Skin epidermis (tissue), 12 donors: Measurements from ENCODE around the gene RAB44.

Experiments
- H3K27ac ChIP-seq, 21 experiments: fragments of 200-600 bp; sonication (generic) in 11 of 21; one replicate each; pipeline ENCODE4 v1.5.0; 2020; ENCODE audit warnings: mild to moderate bottlenecking in 3 of 21, inconsistent platforms in 2 of 21, moderate library complexity in 2 of 21
- H3K4me3 ChIP-seq, 7 experiments: fragments of 200-600 bp; sonication (generic) in 2 of 7; one replicate each; pipeline ENCODE4 v1.5.0; 2020; ENCODE audit warnings: inconsistent platforms in 2 of 7, mild to moderate bottlenecking in 2 of 7, moderate library complexity in 1 of 7

The RAB44 gene

DNA sequence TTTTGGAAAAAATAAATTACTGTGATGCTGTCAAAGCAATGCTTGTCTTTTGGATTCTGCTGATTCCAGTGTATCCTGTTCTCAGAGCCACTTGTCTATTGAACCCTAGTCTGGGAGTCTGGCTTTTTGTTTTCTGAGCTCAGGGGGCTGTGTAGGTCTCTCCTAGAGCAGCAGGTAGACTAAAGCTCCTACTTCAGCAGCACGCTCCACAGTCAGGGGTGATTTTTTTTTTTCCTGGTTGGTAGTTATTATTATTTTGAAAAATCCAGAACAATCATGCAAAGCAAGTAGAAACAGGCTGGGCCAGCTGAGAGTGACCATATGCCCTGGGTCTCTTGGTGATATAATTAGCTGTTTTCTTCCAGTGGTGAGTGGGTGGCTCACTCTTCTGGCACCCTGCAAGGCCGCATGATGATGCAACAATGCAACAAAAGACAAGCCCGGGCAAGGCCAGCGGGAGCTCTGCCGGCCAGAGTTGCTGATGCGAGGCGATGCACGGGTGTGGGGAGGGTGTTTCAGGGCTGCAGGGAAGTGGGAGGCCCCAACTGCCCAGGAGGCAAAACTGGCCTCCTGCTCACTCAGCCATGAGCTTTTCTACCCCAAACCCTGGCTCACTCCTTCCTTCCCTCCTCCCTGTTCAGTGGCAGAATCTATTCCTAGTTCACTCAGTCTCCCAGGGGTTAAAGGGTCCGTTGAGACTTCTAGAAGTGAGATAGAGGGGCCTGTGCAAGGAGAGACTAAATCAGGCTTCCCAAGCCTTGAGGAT is 30.6 kb upstream of the RAB44 start:
- H3K4me3 ChIP-seq: no peak overlapping the region
- H3K27ac ChIP-seq: peak overlapping the region in 14 of 21 experiments; percentile 4 to 75 (median 43)

DNA sequence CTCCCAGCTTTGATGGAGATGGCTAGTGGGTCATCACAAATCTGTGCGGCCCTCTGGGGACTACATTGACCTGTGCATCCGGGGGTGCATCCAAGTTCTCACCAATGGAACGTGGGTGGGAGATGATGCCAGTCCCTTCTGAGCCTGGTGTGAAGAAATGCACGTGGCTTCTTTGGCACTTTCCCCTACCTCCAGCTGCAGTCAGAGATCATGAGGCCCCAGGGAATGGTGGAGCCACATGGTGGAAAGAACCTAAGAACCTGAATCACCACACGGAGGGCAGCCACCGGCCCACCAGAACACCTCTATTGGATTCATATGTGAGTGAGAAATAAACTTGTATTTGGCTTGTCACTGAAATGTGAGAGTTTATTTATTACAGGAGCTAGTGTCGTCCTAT is 29.0 kb upstream of the RAB44 start:
- H3K27ac ChIP-seq: peak overlapping the region in 1 of 21 experiments; percentile 55

DNA sequence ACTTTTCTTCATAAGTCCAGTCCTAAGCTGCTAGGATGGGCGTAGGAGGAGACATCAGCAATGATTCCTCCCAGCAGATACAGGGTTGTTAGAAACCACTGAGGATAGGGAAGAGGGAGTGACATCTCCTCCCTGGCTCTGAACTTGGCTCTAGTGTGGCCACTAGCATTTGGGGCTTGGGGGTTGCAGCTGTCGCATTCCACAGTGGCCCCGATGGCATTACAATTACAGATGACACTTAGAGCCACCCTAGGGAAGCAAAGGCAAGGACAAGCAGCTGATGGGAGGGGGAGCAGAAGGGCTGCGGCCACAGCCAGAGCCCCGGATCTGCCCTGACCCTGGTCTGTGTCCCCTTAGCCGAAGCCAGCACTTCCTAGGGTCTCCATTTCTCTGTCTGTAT is 28.6 kb upstream of the RAB44 start:
- H3K4me3 ChIP-seq: no peak overlapping the region
- H3K27ac ChIP-seq: no peak overlapping the region

More for the DNA sequence above, 29.0 kb upstream of the RAB44 start:
- H3K4me3 ChIP-seq: no peak overlapping the region

DNA sequence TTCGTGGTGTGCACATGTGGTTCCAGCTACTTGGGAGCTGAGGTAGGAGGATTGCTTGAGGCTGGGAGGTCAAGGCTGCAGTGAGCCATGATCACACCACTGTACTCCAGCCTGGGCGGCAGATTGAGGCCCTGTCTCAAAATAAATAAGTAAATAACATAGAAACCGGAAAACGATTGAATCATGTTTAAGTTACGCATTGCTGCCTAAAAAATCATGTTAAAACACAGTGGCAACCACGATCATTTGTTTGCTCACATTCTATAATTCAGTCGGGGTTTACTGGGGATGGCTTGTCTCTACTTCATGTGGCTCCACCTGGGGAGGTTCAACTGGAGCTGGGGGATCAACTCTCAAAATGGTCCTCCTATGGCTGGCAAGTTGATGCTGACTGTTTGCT is 27.4 kb upstream of the RAB44 start:
- H3K4me3 ChIP-seq: no peak overlapping the region
- no peak overlapping the region for H3K27ac ChIP-seq

DNA sequence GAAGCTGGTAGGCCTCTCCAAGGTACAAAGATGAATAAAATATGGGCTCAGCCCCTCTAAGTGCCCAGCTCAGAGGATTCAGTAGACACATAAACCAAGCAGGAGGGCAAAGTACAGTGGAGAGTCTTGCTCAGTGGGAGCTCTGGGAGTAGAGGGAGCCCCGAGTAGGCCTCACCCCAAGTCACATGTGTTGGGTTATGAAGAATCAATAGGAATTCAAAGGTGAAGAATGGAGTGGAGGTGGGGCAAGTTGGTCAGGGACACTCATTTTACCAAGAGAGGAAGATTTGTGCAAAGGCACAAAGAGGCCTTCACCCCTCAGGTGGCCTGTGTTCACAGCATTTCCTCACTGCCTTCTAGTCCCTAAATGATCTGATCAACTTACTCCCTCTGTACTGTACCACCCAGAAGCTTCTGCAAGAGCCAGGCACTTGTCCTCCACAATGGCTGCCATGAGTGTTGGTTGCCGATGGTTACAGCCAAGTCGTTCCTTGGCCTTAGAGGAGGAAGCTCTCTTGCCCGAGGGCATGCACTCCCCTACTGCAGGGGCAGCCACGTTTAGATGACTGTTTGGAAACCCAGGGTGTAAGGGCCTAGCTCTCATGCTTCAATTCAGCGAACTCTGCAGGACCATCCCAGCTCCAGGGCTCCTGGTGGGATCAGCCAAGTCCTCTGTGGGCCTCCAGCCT is 25.8 kb upstream of the RAB44 start:
- H3K4me3 ChIP-seq: no peak overlapping the region
- no peak overlapping the region for H3K27ac ChIP-seq

DNA sequence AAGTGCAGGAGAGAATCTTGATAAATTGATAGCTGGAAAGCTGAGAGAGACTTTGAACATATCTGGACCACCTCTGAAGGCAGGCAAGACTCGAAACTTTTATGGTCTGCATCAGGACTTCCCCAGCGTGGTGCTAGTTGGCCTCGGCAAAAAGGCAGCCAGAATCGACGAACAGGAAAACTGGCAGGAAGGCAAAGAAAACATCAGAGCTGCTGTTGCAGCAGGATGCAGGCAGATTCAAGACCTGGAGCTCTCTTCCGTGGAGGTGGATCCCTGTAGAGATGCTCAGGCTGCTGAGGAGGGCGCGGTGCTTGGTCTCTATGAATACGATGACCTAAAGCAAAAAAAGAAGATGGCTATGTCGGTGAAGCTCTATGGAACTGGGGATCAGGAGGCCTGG is 23.7 kb upstream of the RAB44 start:
- Histone ChIP-seq H3K27ac (no peak overlapping the region), H3K4me3 (no peak overlapping the region)

DNA sequence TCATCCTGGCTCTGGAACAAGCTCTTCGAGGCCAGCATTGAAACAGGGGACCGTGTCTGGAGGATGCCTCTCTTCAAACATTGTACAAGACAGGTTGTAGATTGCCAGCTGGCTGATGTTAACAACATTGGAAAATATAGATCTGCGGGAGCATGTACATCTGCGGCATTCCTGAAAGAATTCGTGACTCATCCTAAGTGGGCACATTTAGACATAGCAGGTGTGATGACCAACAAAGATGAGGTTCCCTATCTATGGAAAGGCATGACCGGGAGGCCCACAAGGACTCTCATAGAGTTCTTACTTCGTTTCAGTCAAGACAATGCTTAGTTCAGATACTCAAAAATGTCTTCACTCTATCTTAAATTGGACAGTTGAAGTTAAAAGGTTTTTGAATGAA is 22.7 kb upstream of the RAB44 start:
- H3K4me3 ChIP-seq: no peak overlapping the region
- no peak overlapping the region for H3K27ac ChIP-seq

DNA sequence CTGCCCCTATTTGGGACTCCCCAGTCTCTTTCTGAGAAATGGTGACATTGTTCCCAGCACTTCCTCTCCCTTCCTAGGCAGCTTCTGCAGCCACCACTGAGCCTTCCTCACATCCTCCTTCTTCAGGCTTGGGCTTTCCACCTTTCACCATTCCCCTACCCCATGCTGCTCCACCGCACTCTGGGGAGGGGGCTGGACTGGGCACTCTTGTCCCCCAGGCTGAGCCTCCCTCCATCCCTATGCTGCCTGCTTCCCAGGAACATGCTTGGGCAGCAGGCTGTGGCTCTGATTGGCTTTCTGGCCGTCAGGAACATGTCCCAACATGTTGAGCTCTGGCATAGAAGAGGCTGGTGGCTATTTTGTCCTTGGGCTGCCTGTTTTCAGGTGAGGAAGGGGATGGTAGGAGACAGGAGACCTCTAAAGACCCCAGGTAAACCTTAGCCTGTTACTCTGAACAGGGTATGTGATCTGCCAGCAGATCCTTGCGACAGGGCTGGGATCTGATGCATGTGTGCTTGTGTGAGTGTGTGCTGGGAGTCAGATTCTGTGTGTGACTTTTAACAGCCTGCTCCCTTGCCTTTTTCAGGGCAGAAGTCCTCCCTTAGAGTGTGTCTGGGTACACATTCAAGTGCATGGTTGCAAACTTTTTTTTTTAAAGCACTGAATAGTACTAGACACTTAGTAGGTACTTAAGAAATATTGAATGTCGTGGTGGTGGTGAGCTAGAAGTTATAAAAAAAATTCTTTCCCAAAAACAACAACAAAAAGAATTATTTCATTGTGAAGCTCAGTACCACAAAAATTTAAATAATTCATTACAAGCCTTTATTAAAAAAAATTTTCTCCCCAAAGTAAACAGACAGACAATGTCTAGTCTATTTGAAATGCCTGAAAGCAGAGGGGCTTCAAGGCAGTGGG is 21.2 kb upstream of the RAB44 start:
- H3K27ac ChIP-seq: peak overlapping the region in 20 of 21 experiments; percentile 43 to 99 (median 96)
- H3K4me3 ChIP-seq: peak overlapping the region in 1 of 7 experiments; percentile 11

DNA sequence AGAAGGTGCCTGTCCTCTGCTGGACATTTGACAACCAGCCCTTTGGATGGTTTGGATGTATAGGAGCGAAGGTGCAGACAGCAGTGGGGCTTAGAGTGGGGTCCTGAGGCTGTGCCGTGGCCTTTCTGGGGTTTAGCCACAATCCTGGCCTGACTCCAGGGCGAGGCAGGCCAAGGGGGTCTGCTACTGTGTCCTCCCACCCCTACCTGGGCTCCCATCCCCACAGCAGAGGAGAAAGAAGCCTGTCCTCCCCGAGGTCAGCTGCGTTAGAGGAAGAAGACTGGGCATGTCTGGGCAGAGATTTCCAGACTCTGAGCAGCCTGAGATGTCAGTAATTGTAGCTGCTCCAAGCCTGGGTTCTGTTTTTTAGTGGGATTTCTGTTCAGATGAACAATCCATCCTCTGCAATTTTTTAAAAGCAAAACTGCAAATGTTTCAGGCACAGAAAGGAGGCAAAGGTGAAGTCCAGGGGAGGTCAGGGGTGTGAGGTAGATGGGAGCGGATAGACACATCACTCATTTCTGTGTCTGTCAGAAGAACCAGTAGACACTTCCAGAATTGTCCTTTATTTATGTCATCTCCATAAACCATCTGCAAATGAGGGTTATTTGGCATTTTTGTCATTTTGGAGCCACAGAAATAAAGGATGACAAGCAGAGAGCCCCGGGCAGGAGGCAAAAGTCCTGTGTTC is 20.4 kb upstream of the RAB44 start:
- peak overlapping the region in 1 of 7 experiments; percentile 76 for H3K4me3 ChIP-seq
- H3K27ac ChIP-seq: peak overlapping the region in 20 of 21 experiments; percentile 43 to 99 (median 96)

DNA sequence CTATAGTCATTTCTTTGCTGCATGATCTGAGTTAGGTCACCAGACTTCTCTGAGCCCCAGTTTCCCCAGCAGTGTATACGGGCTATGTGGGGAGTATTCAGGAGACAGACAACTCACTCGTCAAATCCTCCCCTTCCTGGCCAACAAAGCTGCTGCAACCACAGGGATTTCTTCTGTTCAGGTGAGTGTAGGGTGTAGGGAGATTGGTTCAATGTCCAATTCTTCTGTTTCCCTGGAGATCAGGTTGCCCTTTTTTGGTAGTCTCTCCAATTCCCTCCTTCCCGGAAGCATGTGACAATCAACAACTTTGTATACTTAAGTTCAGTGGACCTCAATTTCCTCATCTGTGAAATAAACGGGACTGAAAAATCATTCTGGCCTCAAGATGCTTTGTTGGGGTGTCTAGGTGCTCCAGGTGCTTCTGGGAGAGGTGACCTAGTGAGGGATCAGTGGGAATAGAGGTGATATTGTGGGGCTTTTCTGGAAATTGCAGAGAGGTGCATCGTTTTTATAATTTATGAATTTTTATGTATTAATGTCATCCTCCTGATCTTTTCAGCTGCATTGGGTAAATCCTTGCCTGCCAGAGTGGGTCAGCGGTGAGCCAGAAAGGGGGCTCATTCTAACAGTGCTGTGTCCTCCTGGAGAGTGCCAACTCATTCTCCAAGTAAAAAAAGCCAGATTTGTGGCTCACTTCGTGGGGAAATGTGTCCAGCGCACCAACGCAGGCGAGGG is 19.7 kb upstream of the RAB44 start:
- H3K27ac ChIP-seq: peak overlapping the region in 20 of 21 experiments; percentile 43 to 99 (median 96)
- H3K4me3 ChIP-seq: peak overlapping the region; percentile 55 to 90 (median 76)

DNA sequence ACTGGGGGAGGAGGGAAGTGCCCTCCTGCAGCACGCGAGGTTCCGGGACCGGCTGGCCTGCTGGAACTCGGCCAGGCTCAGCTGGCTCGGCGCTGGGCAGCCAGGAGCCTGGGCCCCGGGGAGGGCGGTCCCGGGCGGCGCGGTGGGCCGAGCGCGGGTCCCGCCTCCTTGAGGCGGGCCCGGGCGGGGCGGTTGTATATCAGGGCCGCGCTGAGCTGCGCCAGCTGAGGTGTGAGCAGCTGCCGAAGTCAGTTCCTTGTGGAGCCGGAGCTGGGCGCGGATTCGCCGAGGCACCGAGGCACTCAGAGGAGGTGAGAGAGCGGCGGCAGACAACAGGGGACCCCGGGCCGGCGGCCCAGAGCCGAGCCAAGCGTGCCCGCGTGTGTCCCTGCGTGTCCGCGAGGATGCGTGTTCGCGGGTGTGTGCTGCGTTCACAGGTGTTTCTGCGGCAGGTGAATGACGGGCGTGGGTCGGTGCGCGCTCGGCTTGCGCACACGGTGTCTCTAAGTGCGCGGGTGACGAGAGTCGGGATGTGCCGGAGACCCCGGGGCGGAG is 19.1 kb upstream of the RAB44 start, which contains the start of gene CDKN1A:
Gene CDKN1A (plus strand): TSS at position 227 of the 555 bp plus-strand sequence. CDS start 5,388 bp downstream, outside the sequence.
- Histone ChIP-seq H3K27ac (peak within 1 kb of the TSS; percentile 77 to 99 (median 96)), H3K4me3 (peak within 1 kb of the TSS; percentile 55 to 90 (median 76))

DNA sequence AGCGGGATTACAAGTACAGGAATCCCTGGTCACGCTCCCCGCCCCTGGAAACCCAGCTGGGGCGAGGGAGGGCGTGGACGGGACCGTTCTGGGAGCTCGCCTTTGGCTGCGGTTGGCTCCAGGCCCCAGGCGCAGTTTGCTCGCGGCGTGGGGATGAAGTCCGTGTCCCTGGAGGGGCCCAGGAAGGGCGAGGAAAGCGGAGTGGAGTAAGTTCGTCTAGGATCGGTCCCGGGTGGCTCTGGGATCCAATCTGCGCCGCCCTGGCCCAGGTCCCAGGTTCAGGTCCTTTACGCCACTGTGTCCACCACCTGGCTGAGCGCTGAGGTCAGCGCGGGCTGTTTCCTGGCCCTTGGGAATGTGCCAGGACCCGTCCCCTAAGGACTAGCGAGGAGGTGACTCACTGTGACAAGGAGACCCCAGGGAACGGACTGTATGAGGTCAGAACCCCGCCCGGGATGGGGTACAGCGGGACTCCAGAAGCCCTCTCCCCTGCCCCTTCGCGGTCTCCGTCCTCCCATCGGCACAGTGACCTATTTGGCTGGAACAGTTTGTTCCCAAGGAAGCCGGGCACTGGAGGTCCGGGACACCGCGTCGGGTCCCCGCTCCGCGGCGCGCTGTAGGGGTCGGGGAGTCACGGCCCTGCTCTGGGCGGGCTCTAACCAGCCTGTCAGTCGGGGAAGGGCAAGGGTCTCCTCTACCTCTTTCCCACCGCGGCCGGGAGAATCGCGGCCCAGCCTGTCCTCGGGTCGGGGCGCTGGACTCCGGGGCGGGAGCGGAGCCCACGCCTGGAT is 18.4 kb upstream of the RAB44 start:
- peak overlapping the region; percentile 55 to 90 (median 76) for H3K4me3 ChIP-seq
- peak overlapping the region; percentile 77 to 99 (median 96) for H3K27ac ChIP-seq

DNA sequence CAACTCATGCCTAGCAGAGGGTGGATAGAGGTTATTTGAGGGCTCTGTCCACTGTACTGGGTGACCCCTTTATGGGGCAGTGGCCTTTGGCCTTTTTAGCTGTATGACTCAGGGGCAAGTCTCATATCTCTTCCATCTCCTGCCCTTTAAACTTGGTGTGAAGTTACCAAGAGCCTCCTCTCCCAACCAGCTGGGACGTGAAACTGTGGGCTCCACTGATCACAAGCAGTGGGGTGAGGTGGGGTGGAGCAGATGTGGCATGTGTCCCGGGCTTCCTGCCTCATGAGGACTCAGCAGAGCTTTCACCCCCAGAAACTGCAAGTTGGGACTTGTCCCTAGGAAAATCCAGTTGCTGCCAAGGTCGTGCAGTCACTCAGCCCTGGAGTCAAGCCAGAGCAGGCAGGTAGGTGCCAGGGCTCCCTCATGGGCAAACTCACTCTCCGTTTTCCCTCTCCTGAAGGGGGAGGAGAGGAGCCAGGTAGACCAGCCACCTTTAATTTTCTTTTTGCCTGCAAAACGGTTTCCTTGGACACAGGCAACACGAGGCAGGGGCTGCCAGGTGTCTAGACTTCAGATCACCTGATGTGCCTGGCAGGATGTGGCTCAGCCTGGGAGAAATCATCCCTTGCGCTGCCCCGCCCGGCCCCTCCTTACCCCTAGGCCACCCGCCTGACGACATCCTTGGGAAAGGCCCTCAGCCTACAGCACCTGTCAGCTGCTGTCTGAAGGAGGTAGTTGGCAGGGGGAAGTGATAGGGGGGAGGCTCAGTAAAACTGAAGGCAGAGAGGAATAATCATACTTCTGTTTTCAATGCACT is 15.1 kb upstream of the RAB44 start:
- Histone ChIP-seq H3K27ac (peak overlapping the region; percentile 23 to 97 (median 77)), H3K4me3 (peak overlapping the region in 2 of 7 experiments; percentile 72 to 76)

DNA sequence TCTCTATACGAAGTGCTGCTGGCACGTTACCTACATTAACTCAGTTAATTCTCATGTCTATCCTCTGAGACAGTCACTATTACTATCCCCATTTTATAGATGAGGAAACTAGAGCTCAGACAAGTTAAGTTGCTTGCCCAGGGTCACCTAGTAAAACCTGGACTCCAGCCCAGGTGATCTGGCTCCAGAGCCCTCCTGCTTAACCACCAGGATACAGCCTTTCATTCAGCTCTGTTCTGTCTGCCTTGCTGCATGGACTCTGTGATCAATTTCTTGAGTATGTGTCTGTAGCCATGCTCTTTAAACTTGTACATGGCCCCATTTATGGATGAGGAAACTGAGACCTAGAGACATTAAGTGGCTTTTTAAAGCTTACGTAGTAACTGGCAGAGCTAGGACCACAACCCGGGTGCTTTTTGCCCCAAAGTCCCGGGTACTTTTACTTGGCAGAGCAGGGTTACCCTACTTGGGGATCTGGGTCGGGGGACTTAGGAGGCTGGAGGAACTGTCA is 14.4 kb upstream of the RAB44 start:
- Histone ChIP-seq H3K4me3 (no peak overlapping the region), H3K27ac (peak overlapping the region in 20 of 21 experiments; percentile 24 to 97 (median 78))

DNA sequence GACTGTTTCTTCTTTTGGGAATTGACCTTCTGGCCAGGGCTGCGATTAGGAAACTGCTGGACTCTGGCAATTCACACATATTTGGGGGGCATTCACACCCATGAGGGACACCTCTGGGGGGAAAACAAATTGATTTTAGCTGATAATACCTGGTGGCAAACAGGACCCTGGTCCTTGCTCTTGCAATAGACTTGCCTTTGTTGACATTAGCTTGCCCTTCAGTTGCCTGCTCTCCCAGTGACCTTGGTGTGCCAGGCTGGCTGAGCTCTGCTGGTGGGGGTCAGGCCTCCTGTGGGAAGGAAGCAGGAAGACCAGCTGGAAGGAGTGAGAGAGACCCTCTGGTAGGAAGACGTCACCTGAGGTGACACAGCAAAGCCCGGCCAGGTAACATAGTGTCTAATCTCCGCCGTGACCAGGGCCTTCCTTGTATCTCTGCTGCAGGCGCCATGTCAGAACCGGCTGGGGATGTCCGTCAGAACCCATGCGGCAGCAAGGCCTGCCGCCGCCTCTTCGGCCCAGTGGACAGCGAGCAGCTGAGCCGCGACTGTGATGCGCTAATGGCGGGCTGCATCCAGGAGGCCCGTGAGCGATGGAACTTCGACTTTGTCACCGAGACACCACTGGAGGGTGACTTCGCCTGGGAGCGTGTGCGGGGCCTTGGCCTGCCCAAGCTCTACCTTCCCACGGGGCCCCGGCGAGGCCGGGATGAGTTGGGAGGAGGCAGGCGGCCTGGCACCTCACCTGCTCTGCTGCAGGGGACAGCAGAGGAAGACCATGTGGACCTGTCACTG is 13.8 kb upstream of the RAB44 start:
- peak overlapping the region in 16 of 21 experiments; percentile 24 to 97 (median 80) for H3K27ac ChIP-seq

DNA sequence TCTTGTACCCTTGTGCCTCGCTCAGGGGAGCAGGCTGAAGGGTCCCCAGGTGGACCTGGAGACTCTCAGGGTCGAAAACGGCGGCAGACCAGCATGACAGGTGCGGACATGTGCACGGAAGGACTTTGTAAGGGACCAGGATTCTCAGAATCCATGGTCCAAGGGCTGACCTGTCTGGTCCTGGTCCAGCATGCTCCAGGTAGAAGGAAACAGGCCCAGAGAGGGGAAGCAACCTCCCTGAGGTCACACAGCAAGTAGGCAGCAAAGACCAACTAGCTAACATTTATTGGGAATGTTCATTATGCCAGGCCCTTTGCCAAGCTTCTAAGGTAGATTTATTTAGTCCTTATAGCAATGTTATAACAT is 13.2 kb upstream of the RAB44 start:
- no peak overlapping the region for H3K4me3 ChIP-seq
- peak overlapping the region in 3 of 21 experiments; percentile 10 to 96 (median 96) for H3K27ac ChIP-seq

More for the DNA sequence above, 13.8 kb upstream of the RAB44 start:
- H3K4me3 ChIP-seq: no peak overlapping the region
